Measurements from ENCODE around the gene MTM1.

MTM1 gene

DNA sequence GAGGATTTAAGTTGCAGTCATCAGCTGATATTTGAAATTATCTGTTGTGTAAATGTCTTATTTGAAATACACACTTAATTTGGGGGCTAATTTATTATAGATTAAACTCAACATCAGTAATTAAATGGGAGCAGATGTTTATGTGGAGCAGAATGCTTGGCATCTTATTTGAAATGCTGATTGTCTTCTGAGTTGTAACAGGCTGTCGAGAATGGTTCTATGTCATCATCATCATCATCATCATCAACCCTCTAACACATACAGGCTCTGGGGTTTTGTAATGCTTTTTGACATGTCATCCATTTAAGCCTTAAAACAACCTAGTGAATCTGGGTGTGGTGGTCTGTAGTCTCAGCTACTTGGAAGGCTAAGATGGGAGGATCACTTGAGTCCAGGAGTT is 133.0 kb downstream of the MTM1 start:
- DNase-seq (ENCODE audit: insufficient read length, low spot score) (no peak), FAIRE-seq (peak; percentile 86)

DNA sequence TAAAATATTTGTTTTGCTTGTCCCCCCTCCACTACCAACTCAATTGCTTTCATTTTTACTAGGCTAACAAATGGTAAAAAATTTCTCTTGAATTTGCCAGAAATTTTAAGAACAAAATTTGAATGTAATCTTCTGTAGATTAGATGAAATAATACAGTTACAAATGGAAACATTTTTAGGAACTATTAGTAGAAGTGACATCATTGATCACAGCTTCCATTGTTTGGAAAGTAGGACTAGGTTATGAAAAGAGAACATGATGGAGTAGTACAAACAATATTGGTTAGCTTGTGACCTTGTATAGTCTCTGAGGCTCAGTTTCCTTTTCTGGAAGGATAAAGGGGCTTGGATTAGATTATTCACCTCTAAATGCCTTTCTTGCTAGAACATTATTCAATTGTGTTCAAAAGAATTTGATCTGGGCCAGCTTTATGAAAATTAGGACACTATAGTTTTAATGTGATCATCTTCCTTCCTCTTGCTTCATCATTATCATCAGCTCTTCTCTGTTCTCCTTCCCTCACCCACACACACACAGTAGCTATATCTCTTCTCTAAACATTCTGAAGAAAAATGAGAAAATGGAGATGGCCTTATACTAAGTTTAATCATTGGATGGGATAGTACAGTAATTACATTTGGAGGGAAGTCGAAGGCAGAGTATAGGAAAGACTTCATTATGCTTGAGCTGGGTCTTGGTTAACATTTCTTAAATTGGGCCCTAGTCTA is 134.7 kb downstream of the MTM1 start:
- DNase-seq (ENCODE audit: insufficient read length, low spot score) (no peak), FAIRE-seq (no peak)

DNA sequence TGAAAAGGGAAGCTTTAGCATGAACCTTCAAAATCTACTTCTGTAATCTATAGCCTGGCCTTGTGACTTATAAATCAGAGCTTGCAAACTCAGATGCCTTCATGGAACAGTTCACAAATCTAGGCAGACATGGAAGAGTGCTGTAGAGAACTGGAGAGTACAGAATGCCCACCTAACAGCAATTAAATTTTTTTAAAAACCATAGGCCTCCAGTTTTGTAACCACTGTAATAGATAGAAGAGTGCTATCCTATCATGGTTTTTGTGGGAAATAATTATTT is 135.2 kb downstream of the MTM1 start:
- DNase-seq (ENCODE audit: insufficient read length, low spot score) (no peak), FAIRE-seq (no peak)

DNA sequence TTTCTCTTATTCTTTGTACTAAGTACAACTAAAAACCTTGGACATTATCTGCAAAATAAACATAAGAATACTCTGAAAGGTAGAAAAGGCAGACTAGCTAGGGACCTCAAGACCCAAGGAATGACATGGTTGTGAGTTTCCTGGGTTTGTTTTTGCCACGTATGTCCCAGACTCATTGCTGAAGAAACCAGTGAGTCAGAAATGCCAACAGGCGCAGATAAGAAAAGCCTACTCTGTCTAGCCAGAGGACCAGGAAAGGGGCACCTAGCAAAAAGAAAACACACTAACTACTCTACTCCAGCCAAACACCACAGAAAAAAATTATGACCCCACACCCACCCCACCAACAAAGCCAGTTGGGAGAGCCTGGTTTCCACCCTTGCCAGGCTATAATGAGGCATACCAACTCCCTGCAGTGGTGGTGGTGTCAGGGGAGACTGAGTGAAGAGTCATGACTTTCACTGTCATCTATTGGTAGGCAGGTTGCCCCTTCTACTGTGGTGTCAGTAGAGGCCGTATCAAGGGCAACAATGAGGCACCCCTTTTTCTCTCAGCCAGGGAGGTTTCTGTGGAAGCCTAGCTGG is 135.7 kb downstream of the MTM1 start:
- DNase-seq (ENCODE audit: insufficient read length, low spot score): no peak

DNA sequence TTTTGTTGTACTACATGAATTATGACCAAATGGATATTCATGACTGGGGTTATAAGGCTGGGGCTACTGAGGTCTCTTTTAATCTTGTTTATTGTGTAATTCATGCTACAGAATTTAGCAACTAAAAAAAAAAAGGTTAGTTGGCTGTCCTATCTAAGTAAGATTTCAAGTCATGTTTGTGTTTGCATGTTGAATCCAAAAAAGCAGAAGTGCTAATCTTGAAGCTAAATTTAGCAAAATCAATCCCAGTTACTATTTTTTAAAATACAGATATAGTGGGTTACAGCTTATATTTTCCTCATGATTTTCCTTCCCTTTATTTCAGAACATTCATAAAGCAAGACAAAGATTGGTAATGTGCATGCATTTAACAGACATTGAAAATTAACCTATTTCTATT is 144.2 kb downstream of the MTM1 start:
- DNase-seq (ENCODE audit: insufficient read length, low spot score): no peak
- peak; percentile 31 for FAIRE-seq

More for the DNA sequence above, 135.7 kb downstream of the MTM1 start:
- FAIRE-seq: no peak

DNA sequence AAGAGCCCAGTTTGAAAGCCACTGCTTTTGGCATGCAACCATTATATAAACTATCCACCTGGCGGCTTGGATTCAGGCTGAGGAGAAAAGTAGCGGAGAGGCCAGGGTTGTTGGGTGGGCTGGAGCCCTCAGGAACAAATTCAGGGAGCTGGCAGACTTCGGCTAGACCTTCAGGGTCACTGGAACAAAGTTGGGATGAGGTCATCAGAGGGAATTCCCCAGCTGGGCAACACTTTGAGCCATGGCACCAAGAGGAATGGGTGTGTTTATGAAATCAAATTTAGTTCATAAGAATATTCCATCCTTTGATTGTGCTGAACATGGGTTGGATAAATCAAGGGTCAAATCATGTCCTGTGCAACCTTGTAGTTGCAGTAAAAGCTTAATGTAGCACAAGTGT is 146.8 kb downstream of the MTM1 start:
- no peak for DNase-seq (ENCODE audit: insufficient read length, low spot score)
- no peak for FAIRE-seq

DNA sequence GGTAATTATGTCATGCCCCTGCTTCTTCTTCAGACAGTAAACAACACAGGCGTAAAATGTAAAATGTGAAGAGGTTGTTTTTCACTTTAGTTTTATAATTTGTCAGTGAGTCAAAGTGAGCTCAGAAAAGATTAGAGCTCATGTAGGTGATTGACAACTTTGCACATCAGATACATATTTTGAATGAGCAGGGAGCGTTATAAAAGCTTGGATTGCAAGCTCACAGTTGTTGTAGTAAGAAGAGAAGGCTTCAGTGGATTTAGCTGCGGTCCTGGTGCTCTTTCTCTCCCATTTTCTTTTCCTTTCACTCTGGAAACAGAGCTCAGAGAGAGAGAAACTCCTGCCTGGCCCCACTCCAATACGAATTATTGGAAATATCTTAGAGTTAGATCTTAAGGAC is 151.2 kb downstream of the MTM1 start:
- FAIRE-seq (no peak), DNase-seq (ENCODE audit: insufficient read length, low spot score) (no peak)

All from GM19239 (cell line).